B cell (primary cell): ENCODE results near the gene ARHGEF19. TPM values are rescaled to one million over a fixed set of nuclear protein-coding genes. Genes with fewer than 3 reads are reported as not detected.

ENCODE experiments used
- ATAC-seq: fragments of 200-7000 bp; cut with Tn5 transposase; one replicate; pipeline ENCODE4 v1.10.0; 2021; ENCODE audit warnings: low read depth, mild to moderate bottlenecking, moderate number of reproducible peaks, moderate library complexity
- CTCF ChIA-PET: fragments of 350-600 bp; sonication (Branson Sonifier 250); formaldehyde crosslinking; loops from one replicate; lab custom pipeline; 2021; ENCODE audit warnings: antibody characterized with exemption, inconsistent platforms; lab: Charles Lee
- POLR2A ChIA-PET: fragments of 350-600 bp; sonication (Branson Sonifier 250); formaldehyde crosslinking; loops from one replicate; lab custom pipeline; 2021; ENCODE audit warnings: antibody characterized with exemption; lab: Charles Lee
- DNase-seq: peaks from one replicate; pipeline ENCODE4 v3.0.0; 2013
- H2AFZ ChIP-seq: 2 replicates; pipeline ENCODE4 v1.6.1; 2012; ENCODE audit warnings: mild to moderate bottlenecking, low read depth, low read length; ENCODE audit not compliant: insufficient read depth, poor library complexity, severe bottlenecking
- H3K27ac ChIP-seq, 2 donors: 1 replicate in 1 of 2; 2 replicates in 1 of 2; pipeline ENCODE4 v1.5.1; 2012 to 2013; ENCODE audit warnings: low read length in 2 of 2, mild to moderate bottlenecking in 2 of 2, moderate library complexity in 1 of 2
- H3K27me3 ChIP-seq, 4 experiments: fragments of 200-600 bp in 1 of 4; sonication (generic) in 1 of 4; replicated peaks in 1 of 4; 1 replicate in 2 of 4; 2 replicates in 2 of 4; pipeline versions ENCODE4 v1.6.1 to v1.7.0; 2013 to 2016; ENCODE audit warnings: low read length in 3 of 4, mild to moderate bottlenecking in 2 of 4, mixed read lengths in 1 of 4, moderate library complexity in 1 of 4; ENCODE audit not compliant: insufficient read depth in 4 of 4, control insufficient read depth in 3 of 4; ENCODE audit errors: control extremely low read depth in 1 of 4
- H3K36me3 ChIP-seq, 2 experiments: replicated peaks in 1 of 2; 1 replicate in 1 of 2; 2 replicates in 1 of 2; pipeline versions ENCODE4 v1.6.1 to v1.7.1; 2013; ENCODE audit warnings: low read length in 1 of 2; ENCODE audit not compliant: insufficient read depth in 2 of 2, control insufficient read depth in 1 of 2; ENCODE audit errors: control extremely low read depth in 1 of 2, extremely low read depth in 1 of 2
- H3K4me1 ChIP-seq, 2 donors: fragments of 200-600 bp in 1 of 2; sonication (generic) in 1 of 2; 1 replicate in 1 of 2; 2 replicates in 1 of 2; pipeline versions ENCODE4 v1.5.1 to v1.6.1; 2013 to 2017; ENCODE audit warnings: low read length in 2 of 2; ENCODE audit not compliant: control insufficient read depth in 2 of 2, insufficient read depth in 2 of 2
- H3K4me2 ChIP-seq: replicated peaks from 2 replicates; pipeline ENCODE3; 2012; ENCODE audit warnings: mild to moderate bottlenecking, low read depth, low read length; ENCODE audit not compliant: poor library complexity, severe bottlenecking
- H3K4me3 ChIP-seq, 5 experiments: fragments of 200-600 bp in 1 of 5; sonication (generic) in 1 of 5; 1 replicate in 3 of 5; 2 replicates in 2 of 5; pipeline versions ENCODE4 v1.5.1 to v1.7.0; 2011 to 2016; ENCODE audit warnings: low read length in 4 of 5, mild to moderate bottlenecking in 4 of 5, low read depth in 2 of 5, control low read depth in 1 of 5, moderate library complexity in 1 of 5; ENCODE audit not compliant: insufficient read depth in 1 of 5; ENCODE audit errors: control extremely low read depth in 1 of 5, extremely low read depth in 1 of 5
- H3K79me2 ChIP-seq: fragments of 200-600 bp; sonication (generic); one replicate; pipeline ENCODE4 v1.6.0; 2016; ENCODE audit warnings: low read length; ENCODE audit not compliant: control insufficient read depth, insufficient read depth
- H3K9ac ChIP-seq: fragments of 200-600 bp; sonication (generic); 2 replicates; pipeline ENCODE4 v1.6.1; 2017; ENCODE audit warnings: mild to moderate bottlenecking, low read length, moderate library complexity
- H3K9me3 ChIP-seq, 3 donors: one replicate each; pipeline versions ENCODE4 v1.6.1 to v1.7.1; 2013; ENCODE audit warnings: low read length in 2 of 3; ENCODE audit not compliant: control insufficient read depth in 2 of 3, insufficient read depth in 1 of 3; ENCODE audit errors: control extremely low read depth in 1 of 3
- H4K20me1 ChIP-seq: 2 replicates; pipeline ENCODE4 v1.6.0; 2012; ENCODE audit warnings: mild to moderate bottlenecking, low read length; ENCODE audit not compliant: insufficient read depth, control insufficient read depth, poor library complexity, severe bottlenecking
- H3K27ac Mint-ChIP-seq: one replicate; pipeline ENCODE4 v1.8.0; 2021; ENCODE audit warnings: mixed read lengths
- H3K27me3 Mint-ChIP-seq: one replicate; pipeline ENCODE4 v1.8.0; 2021; ENCODE audit warnings: mixed read lengths
- H3K4me1 Mint-ChIP-seq: one replicate; pipeline ENCODE4 v1.8.0; 2021; ENCODE audit warnings: mixed read lengths
- H3K4me3 Mint-ChIP-seq: one replicate; pipeline ENCODE4 v1.8.0; 2021; ENCODE audit warnings: mixed read lengths
- H3K9me3 Mint-ChIP-seq: one replicate; pipeline ENCODE4 v1.8.0; 2022; ENCODE audit warnings: mixed read lengths; ENCODE audit not compliant: insufficient read depth
- EZH2 ChIP-seq: IDR thresholded peaks from 2 replicates; pipeline ENCODE4 v1.6.1; 2012; ENCODE audit warnings: borderline replicate concordance, low read depth, mild to moderate bottlenecking, moderate library complexity, low read length; ENCODE audit not compliant: insufficient read depth, poor library complexity, severe bottlenecking
- WGBS: methylation state at CpG from one replicate; pipeline ENCODE4 v1.1.5; 2013; ENCODE audit warnings: missing lambda C conversion rate; ENCODE audit not compliant: insufficient coverage; 5-methylcytosine and 5-hydroxymethylcytosine counted together
- intact Hi-C: fragments of 100-400 bp; cut with micrococcal nuclease; formaldehyde crosslinking; loops from one replicate; pipeline ENCODE4 v1.10.0; 2022
- polyA plus RNA-seq: library from polyadenylated mRNA; depleted of rRNA; stranded (reverse); fragments of >200 nt; gene quantifications from 2 replicates; pipeline ENCODE4 v1.2.3, GENCODE V29; 2012
- total RNA-seq, 2 donors: library from RNA; stranded (reverse); fragments of 120-200 nt in 1 of 2; gene quantifications; 1 replicate in 1 of 2; 2 replicates in 1 of 2; pipeline versions ENCODE4 v1.2.3 to v1.2.4, GENCODE V29; 2013 to 2022
- TF ChIP-seq, protein P1 (sequence below): fragments of 200-600 bp; IDR thresholded peaks from one replicate; pipeline ENCODE4 v1.8.0; 2022; ENCODE audit warnings: antibody characterized with exemption, mild to moderate bottlenecking

ARHGEF19 gene
- total and polyA plus RNA-seq, 2 donors (not counting 1 experiment from before 2014, with no cell fraction given) = 13.9 to 20.9 TPM

DNA sequence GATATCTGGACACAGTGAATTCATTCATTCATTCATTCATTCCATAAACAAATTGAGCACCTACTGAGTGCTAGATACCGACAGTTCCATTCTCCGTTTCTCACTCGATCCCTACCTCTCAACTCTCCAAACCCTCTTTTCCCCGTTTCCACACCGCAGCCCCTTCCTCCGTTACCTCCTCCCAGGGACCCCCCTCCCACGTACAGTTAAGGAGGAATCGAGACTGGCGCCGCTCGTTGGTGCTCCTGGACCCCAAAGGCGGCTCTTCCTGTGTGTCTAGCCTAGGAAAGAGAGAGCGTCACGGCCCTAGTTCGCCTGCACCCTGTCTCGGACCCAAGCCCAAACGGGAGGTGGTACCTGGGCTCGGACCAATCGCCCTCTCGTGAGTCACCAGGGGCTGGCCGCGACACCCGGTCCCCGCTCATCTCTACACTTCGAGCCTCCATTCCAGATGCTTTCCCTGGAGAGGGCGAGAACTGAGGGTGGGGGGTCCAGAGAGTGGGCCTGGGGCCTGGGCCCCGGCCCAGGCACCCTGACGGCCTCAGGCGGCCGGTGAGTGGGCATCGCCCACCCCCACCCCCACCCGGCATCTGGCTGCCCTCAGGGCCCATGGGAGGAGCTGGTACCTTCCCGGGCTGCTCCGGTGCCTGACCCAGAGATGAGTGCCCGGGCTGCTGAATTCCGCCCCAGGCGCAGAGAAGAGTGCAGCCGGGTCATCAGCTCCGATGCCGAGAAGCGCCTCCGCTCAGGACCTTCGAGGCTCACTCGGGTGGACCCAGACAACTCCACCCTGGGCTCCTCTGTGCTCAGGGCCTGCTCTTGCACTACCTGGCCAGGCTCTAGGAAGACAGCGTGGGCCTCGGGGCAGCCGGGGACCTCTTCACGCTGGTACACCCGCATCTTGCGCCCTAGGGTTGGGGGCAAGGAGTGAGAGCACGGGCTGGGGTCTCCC, 4.9 kb downstream of the ARHGEF19 start:
- Histone ChIP-seq H4K20me1 (peaks cover 15% of the 10 kb centered on the region), H3K27me3 (peaks cover 0 to 3% (median 0%) of the 10 kb centered on the region in 4 experiments), H3K9me3 (no peaks in the 10 kb centered on the region), H3K4me3 (peak overlapping the region; percentile 11 to 96 (median 72)), H3K4me1 (peaks cover 12 to 17% of the 10 kb centered on the region in 2 donors), H3K4me2 (peak overlapping the region; percentile 92), H2AFZ (peak overlapping the region; percentile 95), H3K27ac (peak overlapping the region; percentile 56 to 79), H3K9ac (peak overlapping the region; percentile 82), H3K36me3 (peaks cover 0 to 12% of the 10 kb centered on the region in 2 experiments), H3K79me2 (peaks cover 8% of the 10 kb centered on the region)
- ChIA-PET CTCF (interaction anchor here (1.7 kb wide), 1 partner anchor 37 kb away, joined by 7 read pairs; no protein-coding TSS in a partner anchor), POLR2A (interaction anchor here (0.8 to 1.7 kb wide), 4 partner anchors 8 to 232 kb away, joined by 3 to 11 read pairs (median 4); partner anchors contain the start of genes SZRD1 and ZBTB17)
- Mint-ChIP-seq H3K9me3 (no peaks in the 10 kb centered on the region), H3K27me3 (peaks cover 2% of the 10 kb centered on the region), H3K4me1 (peaks cover 10% of the 10 kb centered on the region), H3K4me3 (peak overlapping the region; percentile 97), H3K27ac (peak overlapping the region; percentile 93)
- 59% methylated on average over 46 of the region's 51 CpGs for WGBS
- TF ChIP-seq EZH2 = no peak
- TF ChIP-seq, protein P1, sequence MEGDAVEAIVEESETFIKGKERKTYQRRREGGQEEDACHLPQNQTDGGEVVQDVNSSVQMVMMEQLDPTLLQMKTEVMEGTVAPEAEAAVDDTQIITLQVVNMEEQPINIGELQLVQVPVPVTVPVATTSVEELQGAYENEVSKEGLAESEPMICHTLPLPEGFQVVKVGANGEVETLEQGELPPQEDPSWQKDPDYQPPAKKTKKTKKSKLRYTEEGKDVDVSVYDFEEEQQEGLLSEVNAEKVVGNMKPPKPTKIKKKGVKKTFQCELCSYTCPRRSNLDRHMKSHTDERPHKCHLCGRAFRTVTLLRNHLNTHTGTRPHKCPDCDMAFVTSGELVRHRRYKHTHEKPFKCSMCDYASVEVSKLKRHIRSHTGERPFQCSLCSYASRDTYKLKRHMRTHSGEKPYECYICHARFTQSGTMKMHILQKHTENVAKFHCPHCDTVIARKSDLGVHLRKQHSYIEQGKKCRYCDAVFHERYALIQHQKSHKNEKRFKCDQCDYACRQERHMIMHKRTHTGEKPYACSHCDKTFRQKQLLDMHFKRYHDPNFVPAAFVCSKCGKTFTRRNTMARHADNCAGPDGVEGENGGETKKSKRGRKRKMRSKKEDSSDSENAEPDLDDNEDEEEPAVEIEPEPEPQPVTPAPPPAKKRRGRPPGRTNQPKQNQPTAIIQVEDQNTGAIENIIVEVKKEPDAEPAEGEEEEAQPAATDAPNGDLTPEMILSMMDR = no peak
- DNase-seq = peak; percentile 38
- intact Hi-C loops = loop anchor here (2.0 kb wide), 4 partner anchors 37 to 683 kb away; partner anchors contain the start of genes CASP9 and SZRD1
- no peak for ATAC-seq
